Stimulated activated CD8-positive, alpha-beta memory T cell treated with anti-CD3 and anti-CD28 coated beads, Interleukin-4, amount 100 ng/mL, for 4 hours (primary cell): ENCODE measurements around the gene ZBTB1.

Experiments
- DNase-seq, 2 donors: peaks; one replicate each; pipeline ENCODE4 v3.0.0-alpha.2; 2020; ENCODE audit warnings: low read depth in 2 of 2, low spot score in 1 of 2

ZBTB1 gene, protein sequence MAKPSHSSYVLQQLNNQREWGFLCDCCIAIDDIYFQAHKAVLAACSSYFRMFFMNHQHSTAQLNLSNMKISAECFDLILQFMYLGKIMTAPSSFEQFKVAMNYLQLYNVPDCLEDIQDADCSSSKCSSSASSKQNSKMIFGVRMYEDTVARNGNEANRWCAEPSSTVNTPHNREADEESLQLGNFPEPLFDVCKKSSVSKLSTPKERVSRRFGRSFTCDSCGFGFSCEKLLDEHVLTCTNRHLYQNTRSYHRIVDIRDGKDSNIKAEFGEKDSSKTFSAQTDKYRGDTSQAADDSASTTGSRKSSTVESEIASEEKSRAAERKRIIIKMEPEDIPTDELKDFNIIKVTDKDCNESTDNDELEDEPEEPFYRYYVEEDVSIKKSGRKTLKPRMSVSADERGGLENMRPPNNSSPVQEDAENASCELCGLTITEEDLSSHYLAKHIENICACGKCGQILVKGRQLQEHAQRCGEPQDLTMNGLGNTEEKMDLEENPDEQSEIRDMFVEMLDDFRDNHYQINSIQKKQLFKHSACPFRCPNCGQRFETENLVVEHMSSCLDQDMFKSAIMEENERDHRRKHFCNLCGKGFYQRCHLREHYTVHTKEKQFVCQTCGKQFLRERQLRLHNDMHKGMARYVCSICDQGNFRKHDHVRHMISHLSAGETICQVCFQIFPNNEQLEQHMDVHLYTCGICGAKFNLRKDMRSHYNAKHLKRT

DNA sequence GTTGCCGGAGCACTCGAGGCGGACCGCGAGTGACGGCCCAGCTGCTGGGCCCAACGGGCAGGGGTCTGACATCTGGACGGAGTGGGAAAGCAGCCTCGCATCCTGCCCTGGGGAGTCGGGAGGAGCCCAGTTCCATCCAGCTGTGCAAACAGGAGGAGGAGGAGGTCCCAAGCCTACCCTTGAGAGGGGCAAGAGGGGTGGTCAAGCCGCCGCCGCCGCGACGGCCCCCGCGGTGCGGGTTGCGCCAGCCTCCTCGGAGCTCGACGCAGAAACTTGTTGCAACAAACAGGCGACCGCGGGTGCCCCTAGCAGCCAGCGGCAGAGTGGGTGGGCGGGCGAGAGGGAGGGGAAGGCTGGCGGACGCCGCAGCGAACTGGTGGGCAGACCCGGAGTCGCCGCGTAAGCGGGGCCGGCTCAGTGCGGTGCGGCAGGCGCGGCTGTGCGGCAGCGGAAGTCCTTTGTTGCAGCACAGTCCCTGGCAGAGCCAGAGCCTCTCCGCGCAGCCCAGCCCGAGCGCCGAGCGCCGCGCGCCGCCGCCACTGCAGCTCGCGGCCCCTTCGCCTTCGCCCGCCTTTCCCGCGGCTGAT lies at the start of gene ZBTB1:
ZBTB1 (plus strand) TSS at position 461 of the 587 bp plus-strand sequence. CDS start 16,735 bp downstream, outside the sequence.
- peak; percentile 59 to 81 for DNase-seq

DNA sequence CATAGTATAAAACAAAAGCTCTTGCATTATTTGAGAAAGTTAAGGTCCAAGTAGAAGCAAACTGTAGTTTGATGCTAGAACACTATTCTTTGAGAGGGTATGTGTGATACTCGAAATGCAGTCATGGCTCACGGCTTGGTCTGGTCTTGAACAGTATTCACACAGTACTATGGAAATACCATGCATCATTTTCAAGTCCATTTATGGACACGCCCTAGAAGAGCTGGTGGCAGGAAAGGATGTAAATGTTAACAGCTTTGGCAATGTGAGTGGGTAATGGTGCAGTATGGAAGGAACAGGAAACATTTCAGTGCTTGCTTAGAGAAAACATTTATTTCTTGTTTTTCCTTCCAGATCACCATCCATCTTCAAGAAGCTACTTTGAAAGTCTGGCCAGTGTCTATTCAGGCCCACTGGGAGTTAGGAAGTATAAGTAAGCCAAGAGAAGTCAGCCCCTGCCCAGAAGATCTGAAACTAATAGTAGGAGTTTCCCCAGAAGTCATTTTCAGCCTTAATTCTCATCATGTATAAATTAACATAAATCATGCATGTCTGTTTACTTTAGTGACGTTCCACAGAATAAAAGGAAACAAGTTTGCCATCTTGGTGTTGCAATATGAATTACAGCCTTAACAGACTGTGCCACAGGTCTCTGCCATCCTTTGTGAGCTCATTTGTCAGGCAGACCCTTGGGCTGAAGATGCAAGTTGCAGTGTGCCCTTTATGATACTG lies 45.0 kb upstream of the ZBTB1 start:
- DNase-seq: no peak

DNA sequence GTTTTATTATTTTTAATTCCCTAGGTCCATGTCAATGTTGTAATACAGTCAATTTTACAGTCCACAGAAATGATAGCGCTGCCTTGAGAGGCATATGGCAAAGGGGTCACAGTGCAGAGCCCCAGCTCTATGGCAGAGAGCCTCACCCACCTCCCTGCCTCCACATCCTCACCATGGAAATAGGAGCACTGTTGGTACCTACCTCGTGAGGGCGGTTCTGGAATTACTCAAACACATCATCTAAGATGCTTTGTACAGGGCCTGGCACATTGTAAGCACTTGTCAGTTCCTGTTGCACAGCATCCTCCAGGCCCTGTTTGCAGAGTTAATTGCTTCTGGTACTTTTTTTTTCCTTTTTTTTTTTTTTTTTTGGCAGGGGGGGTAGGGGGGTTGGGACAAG lies 43.3 kb upstream of the ZBTB1 start:
- DNase-seq: no peak

DNA sequence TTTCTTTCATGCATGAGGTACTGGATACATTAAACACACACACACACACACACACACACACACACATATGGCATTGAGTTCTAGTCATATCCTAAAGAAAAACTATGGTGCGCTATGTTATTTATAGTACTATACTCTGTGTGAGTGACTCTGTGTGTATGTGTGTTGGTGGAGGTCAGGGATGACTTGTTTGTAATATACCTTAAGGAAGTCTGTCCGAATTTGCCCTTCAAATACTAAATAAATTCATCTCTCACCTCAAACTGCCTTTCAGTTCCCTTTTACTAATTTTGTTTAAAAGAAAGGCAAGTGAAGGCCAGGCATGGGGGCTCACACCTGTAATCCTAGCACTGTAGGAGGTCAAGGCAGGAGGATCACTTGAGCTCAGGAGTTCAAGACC lies 41.4 kb upstream of the ZBTB1 start:
- no peak for DNase-seq

DNA sequence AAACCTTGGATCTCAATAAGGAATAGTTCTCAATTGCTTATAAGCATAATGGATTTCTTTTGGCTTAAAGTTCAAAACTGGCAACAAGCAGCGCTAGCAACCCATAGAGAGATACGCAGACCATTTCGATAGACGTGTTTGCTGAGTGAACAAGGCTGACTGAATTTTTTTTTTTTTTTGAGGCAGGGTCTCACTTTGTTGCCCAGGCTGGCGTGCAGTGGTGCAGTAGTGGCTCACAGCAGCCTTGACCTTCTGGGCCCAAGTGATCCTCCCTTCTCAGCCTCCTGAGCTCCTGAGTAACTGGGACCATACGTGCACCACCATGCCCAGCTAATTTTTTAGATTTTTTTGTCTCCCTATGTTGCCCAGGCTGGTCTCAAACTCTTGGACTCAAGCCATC lies 40.7 kb upstream of the ZBTB1 start:
- DNase-seq: no peak

DNA sequence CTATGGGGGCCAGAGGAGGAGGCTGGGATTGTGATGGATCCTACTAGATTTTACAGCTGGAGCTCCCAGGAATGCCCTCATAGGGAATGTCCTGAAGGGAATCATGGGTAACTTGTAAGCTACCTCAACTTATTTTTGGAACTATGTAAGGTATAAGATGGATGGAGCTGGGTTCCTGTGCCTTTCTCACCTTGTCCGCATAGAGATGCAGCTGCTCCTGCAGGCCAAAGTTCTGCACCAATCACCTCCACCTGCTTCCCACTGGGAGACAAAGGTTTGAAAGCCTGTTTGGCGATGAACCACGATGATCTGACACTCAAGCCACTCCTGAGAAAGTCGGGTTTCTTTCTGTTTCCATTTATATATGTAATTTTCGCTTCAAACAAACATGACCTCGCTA lies 39.9 kb upstream of the ZBTB1 start:
- DNase-seq: no peak

DNA sequence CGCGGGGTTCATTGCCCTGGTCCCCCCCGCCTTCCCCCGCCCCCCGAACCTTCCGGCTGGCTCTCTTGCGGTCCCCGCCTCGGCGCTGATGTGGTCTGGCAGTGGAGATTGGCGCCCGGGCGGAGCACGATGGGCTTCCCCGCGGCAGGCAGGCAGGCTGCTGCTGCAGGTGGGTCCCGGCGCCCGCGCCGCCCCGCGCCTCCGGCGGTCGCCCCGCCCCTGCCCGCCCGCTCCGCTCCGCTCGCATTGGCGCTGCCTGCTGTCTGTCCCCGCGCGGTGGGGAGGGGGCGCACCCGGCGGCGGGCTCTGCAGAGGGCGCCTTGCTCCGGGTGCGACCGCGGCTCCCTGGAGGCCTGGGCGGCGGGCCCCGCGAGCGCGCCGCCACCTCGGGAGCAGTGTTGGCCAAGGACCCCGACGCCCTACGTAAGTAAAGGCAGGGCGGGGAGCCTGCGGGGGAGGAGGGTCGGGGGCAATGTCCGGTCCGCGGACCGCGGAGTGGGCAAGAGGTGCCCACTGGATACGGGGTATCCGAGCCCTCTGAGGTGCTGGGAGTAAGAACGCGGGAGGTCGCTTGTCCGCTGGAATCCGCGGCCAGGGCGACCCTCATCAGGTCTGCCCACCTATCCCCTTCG lies 39.3 kb upstream of the ZBTB1 start, which contains the start of gene AKAP5:
AKAP5 (plus strand) TSS at position 309 of the 632 bp plus-strand sequence. CDS start 2,896 bp downstream, outside the sequence.
- DNase-seq: peak; percentile 15 to 34

DNA sequence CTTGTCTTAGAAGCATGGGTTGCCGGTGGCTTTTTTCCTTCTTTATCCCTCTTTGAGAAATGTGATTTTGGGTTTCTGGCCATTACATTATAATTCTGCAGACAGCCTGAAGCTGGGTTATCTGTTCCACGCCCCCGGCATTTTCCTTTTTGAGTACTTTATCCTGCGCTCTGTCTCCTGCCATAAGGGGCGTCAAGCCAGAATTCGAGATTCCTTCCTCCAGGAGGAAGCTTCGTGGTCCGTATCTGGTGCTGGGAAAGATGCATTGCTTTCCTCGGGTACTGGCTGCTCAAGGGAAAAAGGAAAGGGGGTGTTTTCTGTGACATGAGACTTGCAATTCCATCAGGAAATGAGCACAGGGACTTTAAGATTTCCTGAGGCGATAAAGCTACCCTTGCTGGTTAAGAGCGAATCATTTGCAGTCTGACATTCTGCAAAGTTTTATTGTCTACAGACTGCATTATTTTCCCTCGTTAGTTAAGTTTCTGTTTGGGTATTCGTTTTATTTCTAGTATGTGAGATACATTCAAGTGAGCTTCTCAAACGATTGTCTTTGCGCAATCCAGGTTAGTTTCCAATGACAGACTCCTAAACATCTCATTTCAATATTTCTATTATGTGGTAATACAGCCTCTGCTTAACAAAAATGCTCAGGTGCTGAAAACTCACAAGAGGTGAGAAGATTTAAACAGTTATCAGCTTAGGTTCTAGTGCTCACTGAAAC lies 38.6 kb upstream of the ZBTB1 start:
- DNase-seq: no peak

DNA sequence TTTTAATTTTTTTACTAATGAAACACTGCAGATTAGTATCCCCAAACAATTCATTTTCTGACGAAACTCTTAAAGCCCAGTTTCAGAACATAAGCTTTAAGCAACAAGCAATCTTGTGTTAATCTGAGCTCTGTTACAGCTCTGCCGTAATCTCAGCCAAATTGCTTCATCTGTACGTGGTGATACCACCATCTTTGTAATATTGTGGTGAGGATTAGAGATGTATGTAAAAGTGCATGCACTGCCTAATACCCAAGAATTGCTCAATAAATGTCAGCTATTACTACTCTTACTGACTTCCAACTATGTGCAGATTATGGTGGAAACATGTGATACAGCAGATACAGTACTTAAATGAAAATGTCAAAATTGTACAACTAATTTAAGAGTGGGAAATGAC lies 37.5 kb upstream of the ZBTB1 start:
- no peak for DNase-seq

DNA sequence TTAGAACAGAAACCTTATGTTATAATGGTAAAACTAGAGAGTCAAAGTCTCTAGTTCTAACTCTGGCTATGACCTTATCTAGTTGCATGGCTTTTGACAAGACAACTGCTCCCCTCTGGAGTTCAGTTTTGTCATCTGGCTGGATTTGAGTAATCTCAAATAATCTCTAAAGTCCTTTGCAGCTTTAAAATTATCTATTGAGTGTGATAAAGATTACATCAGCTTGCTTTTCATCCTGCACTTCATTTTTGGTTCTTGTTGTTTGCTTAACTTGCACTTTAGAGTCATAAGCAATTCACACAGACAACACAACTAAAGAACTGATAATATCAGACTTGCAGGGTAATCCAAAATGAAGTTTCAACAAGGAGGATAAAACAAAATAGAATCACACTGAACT lies 37.0 kb upstream of the ZBTB1 start:
- DNase-seq: no peak

DNA sequence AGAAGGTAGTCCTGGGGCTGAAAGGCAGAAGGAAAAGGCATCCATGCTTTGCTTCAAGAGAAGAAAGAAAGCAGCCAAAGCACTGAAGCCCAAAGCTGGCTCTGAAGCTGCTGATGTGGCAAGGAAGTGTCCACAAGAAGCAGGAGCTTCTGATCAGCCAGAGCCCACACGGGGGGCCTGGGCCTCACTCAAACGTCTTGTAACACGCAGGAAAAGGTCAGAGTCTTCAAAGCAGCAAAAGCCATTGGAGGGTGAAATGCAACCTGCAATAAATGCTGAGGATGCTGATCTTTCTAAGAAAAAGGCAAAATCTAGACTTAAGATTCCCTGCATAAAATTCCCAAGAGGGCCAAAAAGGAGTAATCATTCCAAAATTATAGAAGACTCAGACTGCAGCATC lies 36.1 kb upstream of the ZBTB1 start:
- no peak for DNase-seq

DNA sequence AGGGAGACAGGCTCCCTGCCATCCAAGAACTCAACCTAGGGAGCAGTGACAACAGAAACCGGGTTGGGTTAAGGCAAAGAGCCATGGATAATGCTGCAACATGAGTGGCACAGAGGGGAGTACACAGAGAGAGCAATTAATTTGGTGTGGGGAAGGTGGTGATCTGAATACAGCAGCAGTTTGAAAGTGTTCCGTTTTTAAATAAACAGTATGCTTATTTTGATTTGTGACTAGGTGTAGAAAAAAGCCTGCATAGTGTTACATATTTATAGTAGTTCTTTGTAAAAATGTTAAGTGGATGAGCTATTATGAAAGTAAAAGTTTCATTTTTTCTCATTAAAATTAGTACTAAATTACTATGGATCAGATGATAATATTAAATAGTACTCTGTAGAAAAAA lies 30.5 kb upstream of the ZBTB1 start:
- no peak for DNase-seq

DNA sequence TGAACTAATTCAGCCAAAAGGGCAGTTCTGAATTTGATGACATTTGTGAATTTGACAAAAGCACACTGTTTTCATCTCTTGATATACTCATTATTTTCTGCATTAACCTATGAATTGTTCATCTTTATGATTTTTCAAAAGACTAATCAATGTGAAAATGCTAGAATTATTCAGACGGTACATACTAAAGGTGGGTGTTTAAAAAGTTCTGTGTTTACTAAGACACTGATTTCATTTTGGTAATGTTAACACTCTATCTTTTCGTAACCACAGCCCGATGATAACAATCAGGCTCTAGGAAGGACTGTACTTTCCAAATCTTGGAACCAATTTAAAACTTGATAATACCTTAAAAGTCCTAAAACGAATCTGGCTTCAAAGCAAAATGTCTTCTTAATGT lies 29.9 kb upstream of the ZBTB1 start:
- no peak for DNase-seq

DNA sequence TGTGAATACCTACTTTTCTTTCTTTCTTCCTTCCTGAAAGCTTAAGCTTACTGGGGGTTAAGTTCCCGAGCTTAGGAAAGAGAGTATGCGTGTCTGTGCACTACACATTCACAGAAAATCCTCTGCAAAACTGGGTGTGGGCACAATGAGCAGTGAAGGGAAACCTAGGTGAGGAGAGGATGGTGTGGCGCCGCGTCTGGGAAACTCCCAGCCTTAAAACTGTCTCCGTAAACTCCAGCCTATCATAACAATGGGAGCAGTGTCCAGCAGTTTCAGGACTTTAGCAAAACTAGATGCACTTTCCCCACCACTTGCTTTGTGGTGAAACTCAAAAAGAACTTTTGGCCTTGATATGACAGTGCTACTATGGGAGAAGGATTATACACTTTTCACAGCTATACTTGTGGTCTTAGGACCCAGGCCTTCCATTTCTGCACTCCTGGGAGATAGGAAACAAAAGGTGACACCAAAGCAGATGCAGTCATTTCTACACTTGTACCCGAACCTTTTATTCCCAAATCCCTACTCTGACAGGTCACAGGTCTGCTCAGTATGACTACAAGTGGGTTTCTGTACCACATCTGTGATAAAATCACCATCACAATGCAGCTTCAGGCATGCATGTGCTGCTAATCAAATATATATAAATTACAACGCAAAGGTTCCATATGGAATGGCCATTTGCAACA lies 28.8 kb upstream of the ZBTB1 start:
- no peak for DNase-seq

DNA sequence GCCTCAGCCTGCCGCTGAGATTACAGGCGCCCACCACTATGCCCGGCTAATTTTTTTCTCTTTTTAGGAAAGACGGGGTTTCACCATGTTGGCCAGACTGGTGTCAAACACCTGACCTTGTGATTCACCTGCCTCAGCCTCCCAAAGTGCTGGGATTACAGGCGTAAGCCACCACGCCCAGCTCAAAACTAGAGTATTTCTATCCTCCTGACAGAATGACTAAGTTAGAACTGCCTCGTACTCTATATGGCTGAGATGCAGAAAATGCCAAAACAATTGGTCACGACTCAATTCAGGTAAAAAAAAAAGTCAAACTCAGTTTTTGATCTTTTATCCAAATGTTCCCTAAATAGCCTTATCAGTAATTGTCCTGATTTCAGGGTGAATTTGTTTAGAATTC lies 28.1 kb upstream of the ZBTB1 start:
- DNase-seq: no peak

DNA sequence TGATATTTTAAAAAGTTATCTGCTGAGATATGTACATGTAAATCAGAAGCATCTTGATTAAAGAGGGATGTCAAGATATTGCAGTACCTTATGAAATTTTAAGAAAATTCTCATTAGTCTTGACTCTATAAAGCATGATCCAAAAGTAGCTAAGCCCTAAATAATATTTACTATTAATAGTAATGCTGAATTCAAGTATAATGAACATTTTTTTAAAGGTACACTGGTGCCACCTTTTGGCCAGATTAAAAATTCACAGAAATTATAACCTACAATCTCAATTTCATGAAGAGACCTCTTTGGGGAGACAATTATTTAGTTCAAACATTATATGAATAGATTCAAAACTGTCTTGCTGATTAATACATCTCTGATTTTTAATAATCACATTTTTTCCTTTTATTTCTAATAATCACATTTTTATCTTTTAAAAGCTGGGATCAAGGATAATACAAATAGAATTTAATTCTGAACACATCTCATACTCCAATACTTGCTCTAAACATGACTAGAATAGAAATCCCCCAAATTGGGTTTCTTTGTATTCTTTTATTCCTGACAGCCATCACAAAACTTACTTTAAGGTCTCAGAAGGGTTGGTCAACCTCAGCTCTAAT lies 25.8 kb upstream of the ZBTB1 start:
- no peak for DNase-seq

DNA sequence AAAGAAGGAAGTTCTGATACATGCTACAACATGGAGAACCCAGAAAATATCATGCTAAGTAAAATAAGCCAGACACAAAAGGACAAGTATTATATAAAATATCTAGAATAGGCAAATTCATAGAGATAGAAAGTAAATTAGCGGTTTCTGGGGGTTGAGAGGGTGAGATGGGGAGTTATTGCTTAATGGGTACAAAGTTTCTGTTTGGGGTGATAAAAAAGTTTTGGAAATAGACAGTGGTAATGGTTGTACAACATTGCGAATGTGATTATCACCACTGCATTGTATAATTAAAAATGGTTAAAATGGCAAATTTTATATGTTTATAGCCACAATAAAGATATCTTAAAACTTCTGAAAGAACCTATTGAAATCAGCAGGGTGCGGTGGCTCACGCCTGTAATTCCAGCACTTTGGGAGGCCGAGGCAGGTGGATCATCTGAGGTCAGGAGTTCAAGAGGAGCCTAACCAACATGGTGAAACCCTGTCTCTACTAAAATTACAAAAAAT lies 15.9 kb upstream of the ZBTB1 start:
- no peak for DNase-seq

DNA sequence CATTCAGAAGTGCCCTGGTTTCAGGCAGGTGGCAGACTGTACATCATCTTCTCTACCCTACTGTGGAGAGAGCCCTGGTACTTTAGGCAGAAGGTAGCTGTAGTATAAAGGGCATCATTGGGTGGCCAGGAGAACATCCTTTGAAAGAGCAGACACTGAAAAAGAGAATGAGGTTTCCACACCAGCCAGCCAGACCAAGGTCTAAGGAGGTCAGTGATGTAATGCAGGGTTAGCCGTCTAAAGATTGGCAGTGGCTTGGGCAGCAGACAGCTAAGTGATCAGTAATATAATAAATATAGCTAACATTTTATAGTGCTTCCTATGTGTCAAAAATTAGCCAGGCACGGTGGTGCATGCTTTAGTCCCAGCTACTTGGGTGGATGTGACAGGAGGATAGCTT lies 12.9 kb upstream of the ZBTB1 start:
- no peak for DNase-seq

DNA sequence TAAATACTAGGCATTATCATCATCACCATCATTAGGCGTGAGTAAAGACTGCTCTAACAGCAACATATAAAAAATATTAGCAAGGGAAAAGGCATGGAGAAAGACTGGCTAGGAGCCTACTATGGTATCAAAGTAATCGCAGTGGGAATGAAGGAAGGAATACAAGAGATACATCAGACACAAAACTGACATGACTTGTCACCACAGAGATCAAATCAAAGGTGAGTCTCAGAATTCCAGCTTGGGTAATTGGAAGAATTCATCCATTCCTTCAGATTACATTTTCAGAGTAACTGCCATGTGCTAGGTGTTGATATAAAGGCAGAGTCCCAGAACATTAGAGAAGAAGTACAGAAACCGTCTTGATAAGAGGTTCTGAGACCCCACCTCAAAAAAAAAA lies 11.1 kb upstream of the ZBTB1 start:
- DNase-seq: no peak
